DND-41 (cell line): ENCODE measurements around the gene GNS.

ENCODE experiments used
- ATAC-seq: fragments of 200-7000 bp; cut with Tn5 transposase; 3 replicates; pipeline ENCODE4 v1.9.1; 2021; ENCODE audit warnings: low read depth; ENCODE audit not compliant: insufficient read depth
- DNase-seq: peaks from one replicate; pipeline ENCODE4 v3.0.0-alpha.2; 2020
- H2AFZ ChIP-seq: 2 replicates; pipeline ENCODE4 v1.6.0; 2012; ENCODE audit warnings: low read depth, low read length
- H3K27ac ChIP-seq: 2 replicates; pipeline ENCODE4 v1.5.1; 2012; ENCODE audit warnings: low read length, inconsistent platforms
- H3K27me3 ChIP-seq: fragments of 200-600 bp; sonication (generic); 2 replicates; pipeline ENCODE4 v1.6.0; 2012; ENCODE audit warnings: low read length, mild to moderate bottlenecking, inconsistent platforms; ENCODE audit not compliant: insufficient read depth, poor library complexity
- H3K36me3 ChIP-seq: 2 replicates; pipeline ENCODE4 v1.5.1; 2012; ENCODE audit warnings: low read length, inconsistent platforms; ENCODE audit not compliant: insufficient read depth
- H3K4me1 ChIP-seq: 2 replicates; pipeline ENCODE4 v1.5.1; 2012; ENCODE audit warnings: mild to moderate bottlenecking, low read length; ENCODE audit not compliant: insufficient read depth
- H3K4me2 ChIP-seq: 2 replicates; pipeline ENCODE4 v1.6.0; 2012; ENCODE audit warnings: mild to moderate bottlenecking, moderate library complexity, low read length, inconsistent platforms; ENCODE audit not compliant: insufficient read depth
- H3K4me3 ChIP-seq, 2 experiments: fragments of 200-600 bp in 1 of 2; shearing (Covaris generic) in 1 of 2; 2 replicates each; pipeline ENCODE4 v1.5.1; 2012 to 2016; ENCODE audit warnings: inconsistent platforms in 2 of 2, low read length in 2 of 2, mild to moderate bottlenecking in 2 of 2, low read depth in 1 of 2, moderate library complexity in 1 of 2
- H3K79me2 ChIP-seq: 2 replicates; pipeline ENCODE4 v1.6.0; 2012; ENCODE audit warnings: low read length, inconsistent platforms; ENCODE audit not compliant: insufficient read depth
- H3K9ac ChIP-seq: 2 replicates; pipeline ENCODE4 v1.6.0; 2012; ENCODE audit warnings: low read depth, mild to moderate bottlenecking, inconsistent platforms, low read length, moderate library complexity
- H3K9me3 ChIP-seq: 2 replicates; pipeline ENCODE4 v1.5.1; 2012; ENCODE audit warnings: low read length, moderate library complexity, mild to moderate bottlenecking, inconsistent platforms; ENCODE audit not compliant: insufficient read depth, severe bottlenecking
- H4K20me1 ChIP-seq: 2 replicates; pipeline ENCODE4 v1.6.0; 2012; ENCODE audit warnings: low read length; ENCODE audit not compliant: insufficient read depth
- EZH2 ChIP-seq: IDR thresholded peaks from 3 replicates; pipeline ENCODE4 v1.6.1; 2012; ENCODE audit warnings: borderline replicate concordance, low read depth, mild to moderate bottlenecking, moderate library complexity, low read length, inconsistent platforms; ENCODE audit not compliant: severe bottlenecking
- TF ChIP-seq, protein P1 (sequence below): IDR thresholded peaks from 2 replicates; pipeline ENCODE4 v1.5.1; 2012; ENCODE audit warnings: borderline replicate concordance, low read length, moderate library complexity, mild to moderate bottlenecking; ENCODE audit not compliant: poor library complexity, severe bottlenecking; ENCODE audit errors: extremely low read depth

Gene GNS

DNA sequence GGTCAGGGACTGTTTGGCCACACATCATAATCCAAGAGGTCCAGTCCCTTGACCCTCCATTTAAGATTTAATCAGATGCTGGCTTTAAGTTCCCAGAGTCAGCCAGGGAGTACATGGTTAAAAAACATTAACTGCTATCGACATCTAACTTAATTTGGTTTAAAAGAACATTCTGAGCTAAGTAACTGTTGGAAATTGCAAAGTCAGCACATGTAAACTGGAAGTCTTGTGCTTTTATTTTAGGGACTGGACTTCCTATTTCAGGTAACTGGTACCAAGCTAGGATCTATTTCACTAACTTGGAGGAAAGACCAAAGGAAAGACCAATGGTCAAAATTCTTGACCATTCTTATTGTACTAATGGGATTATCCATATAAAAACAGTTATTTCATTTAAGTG lies 40.6 kb downstream of the GNS start:
- no peak for DNase-seq
- Histone ChIP-seq H3K27me3 (no peaks in the 10 kb centered on the region), H3K9me3 (no peaks in the 10 kb centered on the region), H3K27ac (no peak overlapping the region), H3K4me3 (no peak overlapping the region), H4K20me1 (no peaks in the 10 kb centered on the region; the same call in 1 of the 2 replicates), H3K4me2 (no peak overlapping the region), H2AFZ (no peak overlapping the region), H3K9ac (no peak overlapping the region), H3K4me1 (no peaks in the 10 kb centered on the region), H3K79me2 (no peaks in the 10 kb centered on the region), H3K36me3 (peaks cover 86% of the 10 kb centered on the region)
- ATAC-seq, result no peak
- TF ChIP-seq, protein P1, sequence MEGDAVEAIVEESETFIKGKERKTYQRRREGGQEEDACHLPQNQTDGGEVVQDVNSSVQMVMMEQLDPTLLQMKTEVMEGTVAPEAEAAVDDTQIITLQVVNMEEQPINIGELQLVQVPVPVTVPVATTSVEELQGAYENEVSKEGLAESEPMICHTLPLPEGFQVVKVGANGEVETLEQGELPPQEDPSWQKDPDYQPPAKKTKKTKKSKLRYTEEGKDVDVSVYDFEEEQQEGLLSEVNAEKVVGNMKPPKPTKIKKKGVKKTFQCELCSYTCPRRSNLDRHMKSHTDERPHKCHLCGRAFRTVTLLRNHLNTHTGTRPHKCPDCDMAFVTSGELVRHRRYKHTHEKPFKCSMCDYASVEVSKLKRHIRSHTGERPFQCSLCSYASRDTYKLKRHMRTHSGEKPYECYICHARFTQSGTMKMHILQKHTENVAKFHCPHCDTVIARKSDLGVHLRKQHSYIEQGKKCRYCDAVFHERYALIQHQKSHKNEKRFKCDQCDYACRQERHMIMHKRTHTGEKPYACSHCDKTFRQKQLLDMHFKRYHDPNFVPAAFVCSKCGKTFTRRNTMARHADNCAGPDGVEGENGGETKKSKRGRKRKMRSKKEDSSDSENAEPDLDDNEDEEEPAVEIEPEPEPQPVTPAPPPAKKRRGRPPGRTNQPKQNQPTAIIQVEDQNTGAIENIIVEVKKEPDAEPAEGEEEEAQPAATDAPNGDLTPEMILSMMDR, result no peak
- TF ChIP-seq EZH2, result no peak

DNA sequence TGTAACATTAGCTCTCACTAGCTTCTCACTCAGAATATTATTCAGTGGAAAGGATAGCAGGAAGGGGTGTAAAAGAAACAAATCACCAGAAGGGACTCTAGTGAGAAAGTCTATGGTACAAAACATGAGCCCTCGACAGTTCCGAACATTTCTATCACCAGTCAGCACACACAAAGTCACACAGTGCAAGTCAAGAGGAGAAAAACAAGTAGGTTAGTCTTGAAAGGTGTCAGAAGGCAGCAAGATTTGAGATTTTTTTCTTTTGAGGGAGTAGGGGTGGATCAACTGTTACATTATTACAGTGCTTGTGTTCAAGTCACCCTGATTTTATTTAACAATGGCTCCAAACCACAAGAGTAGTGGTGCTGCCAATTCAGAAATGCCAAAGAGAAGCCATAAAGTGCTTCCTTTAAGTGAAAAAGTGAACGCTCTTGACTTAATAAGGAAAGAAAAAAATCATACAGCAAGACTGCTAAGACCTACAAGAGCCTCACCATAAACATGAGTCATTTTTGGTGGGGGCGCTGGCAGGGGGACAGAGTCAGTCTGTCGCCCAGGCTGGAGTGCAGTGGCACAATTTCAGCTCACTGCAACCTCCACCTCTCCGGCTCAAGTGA lies 42.3 kb downstream of the GNS start:
- Histone ChIP-seq H3K9me3 (no peaks in the 10 kb centered on the region), H3K4me3 (no peak overlapping the region), H3K79me2 (no peaks in the 10 kb centered on the region), H4K20me1 (no peaks in the 10 kb centered on the region; the same call in 1 of the 2 replicates), H3K4me2 (no peak overlapping the region), H3K27me3 (no peaks in the 10 kb centered on the region), H3K36me3 (peaks cover 70% of the 10 kb centered on the region), H2AFZ (no peak overlapping the region), H3K9ac (no peak overlapping the region), H3K27ac (no peak overlapping the region), H3K4me1 (no peaks in the 10 kb centered on the region)
- no peak for TF ChIP-seq EZH2
- TF ChIP-seq, protein P1, result no peak
- DNase-seq (no peak), ATAC-seq (no peak)

DNA sequence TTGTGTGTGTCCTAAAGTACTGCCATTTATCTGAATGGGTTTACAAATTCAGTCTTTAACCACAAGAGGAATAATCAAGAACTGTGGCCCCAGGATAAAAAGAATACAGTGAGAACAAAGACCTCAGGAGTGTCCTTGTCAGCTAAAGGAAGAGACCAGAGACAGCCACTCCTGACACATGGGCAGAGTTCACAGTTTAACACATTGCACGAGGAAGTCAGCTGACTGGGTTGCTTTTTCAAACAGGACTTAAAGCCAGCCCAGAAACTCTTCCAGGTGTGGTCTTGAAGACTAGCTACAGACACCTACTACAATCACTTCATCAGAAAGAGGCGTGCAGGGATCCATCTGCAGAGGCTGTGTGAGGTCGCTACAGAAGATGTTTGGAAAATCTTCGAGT lies 42.8 kb downstream of the GNS start:
- Histone ChIP-seq H3K27ac (no peak overlapping the region), H2AFZ (no peak overlapping the region), H3K4me2 (no peak overlapping the region), H3K4me1 (no peaks in the 10 kb centered on the region), H4K20me1 (no peaks in the 10 kb centered on the region; the same call in 1 of the 2 replicates), H3K9ac (no peak overlapping the region), H3K36me3 (peaks cover 64% of the 10 kb centered on the region), H3K79me2 (no peaks in the 10 kb centered on the region), H3K27me3 (no peaks in the 10 kb centered on the region), H3K4me3 (no peak overlapping the region), H3K9me3 (no peaks in the 10 kb centered on the region)
- DNase-seq (no peak), ATAC-seq (no peak)
- TF ChIP-seq, protein P1, result no peak
- no peak for TF ChIP-seq EZH2

DNA sequence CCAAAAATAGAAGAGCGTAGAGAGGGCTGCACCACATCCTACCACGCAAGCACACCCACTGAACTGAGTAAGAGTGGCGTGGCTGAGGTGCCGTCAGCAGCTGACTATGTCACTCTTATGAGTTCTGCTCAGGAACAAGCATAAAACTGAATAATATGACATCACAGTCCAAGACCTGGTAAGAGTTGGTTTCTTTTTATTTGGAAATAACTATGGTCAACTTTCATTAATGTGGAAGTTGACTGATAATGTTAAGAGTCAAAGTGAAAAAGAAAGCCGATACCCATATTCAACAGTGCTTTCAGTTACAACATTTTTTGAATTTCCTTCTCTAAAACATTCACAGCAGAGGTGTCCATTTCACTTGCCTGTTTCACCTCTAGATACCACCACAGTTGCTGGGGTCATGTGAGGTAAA lies 44.6 kb downstream of the GNS start:
- no peaks in the 10 kb centered on the region for H3K79me2 ChIP-seq
- no peak overlapping the region for H3K27ac ChIP-seq
- H3K36me3 ChIP-seq, result peaks cover 48% of the 10 kb centered on the region
- H3K9me3 ChIP-seq, result no peaks in the 10 kb centered on the region
- H3K27me3 ChIP-seq, result no peaks in the 10 kb centered on the region
- no peak overlapping the region for H3K4me3 ChIP-seq
- H4K20me1 ChIP-seq, result no peaks in the 10 kb centered on the region
- DNase-seq (no peak), ATAC-seq (no peak)
- TF ChIP-seq, protein P1, result no peak
- TF ChIP-seq EZH2, result no peak
- no peak overlapping the region for H3K4me2 ChIP-seq
- H2AFZ ChIP-seq, result no peak overlapping the region
- no peaks in the 10 kb centered on the region for H3K4me1 ChIP-seq
- no peak overlapping the region for H3K9ac ChIP-seq
